ENCODE data around the gene GSG1L.
"Not testable (repeated sequence)": the region's sequence is repeated elsewhere in the genome, so short reads cannot be mapped to it uniquely, and the experiment has no call there.

GSG1L gene

DNA sequence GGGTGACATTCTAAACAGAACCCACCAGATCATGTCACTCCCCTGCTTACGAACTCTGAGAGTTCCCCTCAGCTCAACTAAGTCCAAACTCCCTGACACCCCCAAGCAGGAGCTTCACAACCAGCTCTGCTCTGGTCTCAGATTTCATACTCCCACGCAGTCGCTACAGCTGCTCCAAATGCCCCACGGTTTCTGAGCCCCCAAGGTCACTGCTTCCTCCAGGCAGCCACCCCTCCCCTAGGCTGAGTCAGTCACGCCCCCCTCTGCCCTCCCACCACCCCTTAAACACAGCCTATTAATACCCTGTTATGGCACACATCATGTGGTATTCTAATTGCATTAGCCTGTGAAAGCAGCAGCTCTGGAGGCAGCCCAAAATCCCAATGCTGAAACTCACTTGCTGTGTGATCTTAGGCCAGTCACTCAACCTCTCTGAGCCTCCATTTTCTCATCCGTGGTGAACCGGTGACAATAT lies 51.5 kb downstream of the GSG1L start:
- no peak for DNase-seq

DNA sequence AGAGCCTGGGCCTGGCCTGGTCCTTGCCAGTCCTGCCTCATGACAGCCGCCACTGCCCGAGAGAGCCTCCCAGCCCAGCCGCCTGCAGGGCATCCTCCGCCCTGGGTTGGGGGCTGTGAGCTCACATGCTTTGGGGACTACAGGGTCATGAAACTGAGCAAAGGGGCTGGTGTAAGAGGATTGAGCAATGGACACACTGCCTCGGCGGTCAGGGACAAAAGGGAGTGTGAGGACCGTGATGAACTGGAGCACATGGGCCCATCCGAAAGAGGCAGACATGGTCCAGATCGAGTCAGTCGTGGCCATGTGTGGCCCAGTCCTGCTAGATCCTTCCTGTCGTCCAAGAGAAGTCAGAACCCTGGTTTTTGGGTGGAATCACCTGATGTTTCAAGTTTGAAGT lies 52.3 kb downstream of the GSG1L start:
- no peak for DNase-seq

DNA sequence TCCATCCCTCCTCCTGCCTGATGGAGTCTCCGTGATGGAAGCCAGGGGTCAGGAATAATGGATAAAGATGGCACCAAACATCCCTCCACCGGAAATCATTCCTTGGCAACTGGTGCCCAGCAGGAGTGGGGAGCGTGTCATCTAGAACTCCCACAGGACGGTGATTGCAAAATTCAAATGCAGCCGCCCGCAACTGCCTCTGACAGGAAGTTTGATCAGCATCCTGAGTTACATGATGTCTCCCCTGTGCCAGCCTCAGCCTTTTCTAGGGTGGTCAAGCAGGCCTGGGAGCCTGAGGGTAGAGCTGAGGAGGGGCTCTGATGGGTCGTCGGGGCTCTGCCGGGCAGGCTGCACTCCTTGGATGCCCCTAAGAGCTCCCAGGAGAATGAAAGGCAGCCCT lies 52.8 kb downstream of the GSG1L start:
- no peak for DNase-seq

DNA sequence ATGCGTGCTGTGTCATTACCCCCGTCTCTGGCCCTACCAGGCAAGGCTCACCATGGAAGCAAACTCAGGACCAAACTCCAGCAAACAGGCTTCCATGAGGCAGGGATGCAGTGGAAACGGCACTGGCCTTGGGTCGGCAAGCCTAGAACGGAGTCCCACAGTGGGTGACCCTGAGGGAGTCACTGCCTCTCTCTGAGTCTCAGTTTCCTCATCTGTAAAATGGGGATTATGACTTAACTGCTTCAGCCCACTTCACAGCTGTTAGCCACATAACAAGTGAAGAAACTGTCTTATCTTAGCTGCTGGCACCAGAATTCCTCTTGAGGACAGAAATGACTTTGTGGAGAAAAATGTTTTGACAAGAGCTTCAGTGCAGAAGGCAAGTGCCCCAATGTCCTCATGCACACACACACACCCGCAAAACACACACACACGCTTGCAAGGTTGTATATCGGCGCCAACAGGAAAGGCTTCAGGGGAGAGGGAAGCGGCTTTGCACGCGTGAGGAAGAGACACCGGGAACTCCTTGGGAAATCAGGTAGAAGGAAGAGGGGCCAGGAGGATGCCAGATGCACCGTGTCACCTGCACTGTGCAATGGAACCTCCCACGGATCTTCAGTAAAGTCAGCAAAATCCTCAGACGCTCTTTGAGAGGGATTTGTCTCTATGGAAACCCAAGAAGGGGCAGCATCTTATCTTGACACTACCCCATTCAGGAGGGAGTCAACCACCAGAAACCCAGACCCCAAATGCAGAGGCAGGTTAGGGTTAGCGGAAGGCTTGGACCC lies 53.7 kb downstream of the GSG1L start:
- no peak for DNase-seq

DNA sequence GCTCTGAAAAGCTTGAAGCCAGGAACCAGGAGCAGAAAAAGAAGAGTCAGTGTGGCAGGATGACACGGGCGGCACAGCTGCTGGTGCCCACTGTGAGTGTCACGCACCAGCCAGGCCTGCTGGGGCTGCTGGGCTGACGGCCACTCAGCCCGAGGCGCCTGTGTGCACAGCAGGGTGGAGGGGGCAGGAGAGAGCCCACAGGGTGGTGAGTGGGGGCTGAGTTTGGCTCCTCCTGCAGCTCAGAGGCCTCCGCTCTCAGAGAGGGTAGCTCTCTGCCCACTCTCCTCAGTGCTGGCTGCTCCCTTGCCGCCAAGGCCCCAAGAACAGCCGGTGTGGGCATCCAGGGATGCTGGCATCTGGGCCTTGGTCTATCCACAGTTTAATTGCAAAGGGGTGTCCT lies 59.6 kb downstream of the GSG1L start:
- no peak for DNase-seq

DNA sequence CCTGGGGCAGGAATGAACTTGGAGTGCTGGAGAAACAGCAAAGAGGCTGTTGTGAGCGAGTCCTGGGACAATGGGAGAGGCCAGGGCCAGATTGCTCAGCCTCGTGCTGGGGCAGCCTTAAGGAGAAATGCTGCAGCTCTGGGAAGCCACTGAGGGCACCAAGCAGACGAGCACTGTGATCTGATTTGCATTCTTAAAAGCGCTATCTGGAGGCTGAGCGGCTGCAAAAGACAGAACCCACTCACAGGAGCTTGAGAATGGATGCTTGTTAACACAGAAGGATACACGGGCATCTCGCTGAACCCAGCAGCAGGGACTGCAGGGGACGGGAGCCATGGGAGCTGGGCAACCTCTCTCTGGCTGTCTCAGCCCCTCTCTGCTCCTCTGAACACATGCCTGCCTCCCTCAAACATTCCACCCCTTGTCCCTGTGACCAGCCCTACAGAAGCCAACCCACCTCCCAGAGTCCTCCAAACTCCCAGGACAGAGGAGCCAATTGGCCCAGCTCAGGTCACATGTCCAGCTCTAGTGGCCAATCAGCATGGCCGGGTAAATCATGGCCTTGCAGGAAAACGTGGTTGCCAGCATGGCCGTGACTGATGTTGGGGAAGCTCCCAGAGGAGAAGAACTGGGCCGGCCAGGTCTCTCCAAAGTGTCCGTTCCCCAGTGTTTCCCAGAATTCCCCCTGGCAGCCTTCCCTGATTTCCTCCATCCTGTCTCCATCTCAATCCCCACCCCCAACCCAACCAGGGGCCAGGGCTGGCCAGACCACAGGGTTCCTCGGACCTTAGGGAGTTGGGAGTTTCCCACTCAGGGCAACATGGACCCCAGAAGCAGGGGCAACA lies 60.3 kb downstream of the GSG1L start:
- DNase-seq, result no peak

DNA sequence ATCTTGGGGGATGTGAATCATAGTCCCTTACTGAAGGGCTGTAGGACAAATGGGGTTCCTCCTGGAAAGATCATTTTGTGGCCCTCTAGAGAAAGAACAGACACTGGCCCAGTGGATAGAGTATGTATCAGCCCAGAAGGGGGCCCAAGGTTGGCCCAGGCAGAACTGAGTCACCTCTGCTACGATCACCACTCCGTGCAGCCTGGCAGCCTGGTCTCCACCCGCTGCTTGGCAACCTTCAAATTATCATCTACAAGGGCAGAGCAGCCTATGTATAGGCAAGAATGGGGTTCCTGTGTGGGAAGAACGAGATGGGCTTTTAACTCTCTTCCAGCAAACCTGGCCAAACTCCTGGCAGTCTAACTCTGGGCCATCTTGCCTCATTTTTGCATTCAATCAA lies 61.9 kb downstream of the GSG1L start:
- no peak for DNase-seq

DNA sequence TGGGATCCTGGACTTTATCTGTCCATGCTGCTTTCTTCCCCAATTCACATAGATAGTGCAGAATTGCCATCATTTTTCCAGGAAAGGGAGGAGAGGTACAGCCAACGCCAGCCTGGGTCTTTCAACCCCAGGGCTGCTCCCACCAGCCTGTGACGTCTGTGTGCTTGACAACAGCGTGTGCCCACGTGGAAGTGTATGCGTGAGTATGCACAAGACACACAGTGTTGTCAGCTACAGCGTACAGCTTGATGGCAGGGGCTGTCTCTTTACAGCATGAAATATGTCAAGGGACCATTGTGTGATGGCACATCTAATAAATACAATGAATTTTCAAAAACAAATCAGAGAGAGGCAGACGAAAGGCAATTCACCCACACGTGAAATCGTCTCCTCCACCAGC lies 62.3 kb downstream of the GSG1L start:
- no peak for DNase-seq

DNA sequence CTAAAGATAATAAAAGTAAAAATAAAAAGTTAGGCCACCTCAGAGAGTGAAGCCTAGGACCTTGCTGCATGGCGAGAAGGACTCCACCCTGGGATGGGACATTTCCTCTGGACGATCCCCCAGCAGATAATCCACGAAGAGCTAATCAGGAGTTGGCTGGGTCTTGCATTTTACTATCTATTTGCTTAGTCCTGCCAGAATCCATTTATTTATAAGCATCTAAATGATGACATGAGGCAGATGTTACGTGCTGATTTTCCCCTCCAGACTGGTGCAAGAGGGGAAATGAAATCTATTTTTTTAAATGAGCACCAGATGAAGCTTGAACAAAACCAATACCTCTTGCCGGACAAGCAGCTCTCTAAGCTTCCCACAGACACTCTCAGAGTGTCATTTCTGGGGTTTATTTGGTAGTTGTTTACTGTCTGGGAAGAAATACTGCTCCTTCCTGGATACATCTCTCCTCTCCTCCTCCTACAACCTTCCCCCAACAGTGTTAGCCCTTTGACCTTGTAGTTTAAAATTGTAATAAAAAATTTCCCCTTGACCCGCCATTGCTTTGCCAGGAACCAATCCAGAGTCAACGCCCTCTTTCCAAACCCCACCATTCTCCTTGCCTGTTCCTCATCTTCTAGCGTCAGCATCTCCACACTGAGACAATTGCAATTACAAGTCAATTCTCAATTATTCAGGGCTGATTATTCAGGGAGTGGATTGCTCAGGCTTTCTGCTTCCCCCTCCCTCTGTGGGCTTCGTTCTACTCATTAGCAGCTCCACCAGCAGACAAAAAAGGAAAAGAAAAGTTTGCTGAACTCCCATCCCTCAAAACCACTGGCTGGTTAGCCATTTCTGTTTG lies 63.0 kb downstream of the GSG1L start:
- DNase-seq, result no peak

DNA sequence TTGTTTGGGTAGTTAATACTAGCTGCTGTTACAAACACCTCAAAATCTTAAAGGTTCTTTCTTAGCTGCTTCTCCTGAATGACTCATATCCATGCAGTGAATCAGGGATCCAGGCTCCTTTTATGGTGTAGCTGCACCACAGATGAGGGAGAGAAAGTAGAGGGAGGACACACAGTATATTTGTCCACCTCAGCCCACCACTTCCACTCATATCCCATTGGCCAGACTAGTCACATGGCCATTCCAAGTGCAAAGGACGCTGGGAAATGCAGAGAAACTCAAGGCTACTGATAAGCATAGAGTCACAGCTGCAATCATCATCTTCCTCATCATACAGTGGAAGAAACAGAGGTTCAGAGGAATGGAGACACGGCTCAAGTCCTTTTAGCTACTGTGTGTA lies 63.8 kb downstream of the GSG1L start:
- no peak for DNase-seq

DNA sequence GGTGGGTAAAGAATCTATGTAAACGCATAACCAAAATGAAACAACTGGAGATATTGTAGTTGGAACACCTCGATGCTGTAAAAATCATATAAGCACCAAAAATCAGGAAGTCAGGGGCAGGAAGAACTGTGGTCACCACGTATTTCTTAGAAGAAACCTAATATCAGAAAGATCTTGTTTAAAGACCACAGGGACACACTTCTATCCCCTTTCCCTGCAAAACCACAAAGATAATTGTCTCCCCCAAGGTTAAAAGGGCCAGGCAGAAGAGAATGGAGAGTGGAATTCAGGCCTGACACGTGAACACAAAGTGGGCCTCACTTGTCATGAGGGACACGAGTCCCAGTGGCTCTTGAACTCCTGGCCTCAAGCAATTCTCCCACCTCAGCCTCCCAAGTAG lies 68.1 kb downstream of the GSG1L start:
- DNase-seq, result no peak

DNA sequence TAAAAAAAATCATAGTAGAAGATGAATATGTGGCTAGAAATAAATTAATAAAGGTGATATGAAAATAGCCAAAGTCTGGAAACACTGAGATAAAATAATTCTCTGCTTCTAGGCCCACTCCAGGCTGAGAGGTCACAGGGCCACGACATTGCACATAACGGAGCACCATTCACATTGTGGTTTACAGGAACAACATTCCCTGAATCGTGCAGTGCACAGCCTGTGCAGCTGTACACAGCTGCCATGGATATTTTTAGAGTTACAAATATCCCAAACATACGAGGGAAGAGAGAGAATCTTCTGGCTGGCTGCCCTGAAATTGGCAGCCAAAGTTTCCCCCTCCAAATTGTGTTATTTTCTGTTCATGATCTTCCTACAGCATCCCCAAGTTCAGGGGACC lies 68.8 kb downstream of the GSG1L start:
- DNase-seq, result no peak

DNA sequence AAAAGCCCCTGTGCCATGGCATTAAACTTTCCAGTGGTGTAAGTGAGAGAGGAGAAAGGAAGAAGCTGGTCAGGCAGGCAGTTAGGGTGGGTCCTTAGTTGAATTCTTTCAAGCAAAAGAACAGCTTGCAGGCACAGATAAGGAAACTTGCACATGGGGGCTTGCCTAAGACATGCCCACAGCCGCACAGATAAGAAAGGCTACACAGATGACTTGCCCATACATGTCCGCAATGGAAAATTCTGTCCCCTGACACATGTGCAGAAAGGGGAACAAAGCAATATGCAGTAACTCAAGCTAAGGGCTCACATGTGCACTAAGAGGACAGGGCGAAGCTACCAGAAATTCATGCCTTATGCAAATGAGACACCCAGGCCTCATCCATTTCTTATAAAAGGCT lies 69.9 kb downstream of the GSG1L start:
- DNase-seq, result no peak

DNA sequence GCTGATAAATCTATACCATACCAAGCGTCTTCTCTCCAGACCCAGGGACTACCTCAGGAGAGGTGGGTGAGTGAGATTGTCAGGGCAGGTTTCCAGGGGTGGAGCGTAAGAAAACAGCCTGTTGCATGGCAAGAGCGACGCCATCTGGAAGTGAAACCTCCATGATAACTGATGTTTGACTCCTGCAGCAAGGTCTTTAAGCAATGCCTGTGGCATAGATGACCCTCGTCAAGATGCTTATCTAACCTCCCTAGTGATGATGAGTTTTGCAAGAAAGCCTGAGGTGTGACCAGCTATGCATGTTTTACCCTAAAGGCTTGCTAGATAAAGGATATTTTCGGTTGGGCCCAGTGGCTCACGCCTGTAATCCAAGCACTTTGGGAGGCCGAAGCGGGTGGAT lies 71.6 kb downstream of the GSG1L start:
- no peak for DNase-seq

DNA sequence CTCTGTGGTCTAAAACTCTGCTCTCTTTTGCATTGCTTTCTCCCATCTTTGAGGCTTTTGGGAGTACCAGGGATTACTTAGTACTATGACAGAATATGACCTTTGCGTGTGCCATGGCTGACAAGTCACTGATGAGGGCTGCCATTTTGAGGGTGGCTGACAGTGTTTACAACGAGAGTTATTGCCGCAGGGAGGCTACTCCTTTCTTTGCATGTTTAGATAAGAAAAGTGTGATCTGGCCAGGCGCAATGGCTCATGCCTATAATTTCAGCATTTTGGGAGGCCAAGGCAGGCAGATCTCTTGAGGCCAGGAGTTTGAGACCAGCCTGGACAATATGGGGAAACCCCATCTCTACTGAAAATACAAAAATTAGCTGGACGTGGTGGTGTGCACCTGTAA lies 77.5 kb downstream of the GSG1L start:
- no peak for DNase-seq

DNA sequence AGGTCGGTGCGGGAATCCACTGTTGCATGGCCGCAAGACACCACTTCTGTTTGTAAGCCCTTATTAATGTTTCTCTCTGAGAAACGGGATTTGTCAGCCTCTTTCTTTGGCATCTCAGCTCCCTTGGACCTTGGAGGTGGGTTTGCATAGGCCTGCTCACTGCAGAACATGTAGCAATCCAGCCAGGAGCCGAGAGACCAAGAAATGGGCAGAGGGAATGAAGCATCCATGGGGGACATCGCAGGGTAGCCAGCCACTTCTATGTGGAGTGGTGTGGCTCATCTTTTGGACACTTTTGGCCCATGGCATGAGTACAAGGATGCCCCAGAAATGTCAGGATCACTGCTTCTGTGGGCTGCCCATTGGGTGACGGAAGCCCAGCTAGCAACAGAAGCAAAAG lies 79.4 kb downstream of the GSG1L start:
- no peak for DNase-seq

DNA sequence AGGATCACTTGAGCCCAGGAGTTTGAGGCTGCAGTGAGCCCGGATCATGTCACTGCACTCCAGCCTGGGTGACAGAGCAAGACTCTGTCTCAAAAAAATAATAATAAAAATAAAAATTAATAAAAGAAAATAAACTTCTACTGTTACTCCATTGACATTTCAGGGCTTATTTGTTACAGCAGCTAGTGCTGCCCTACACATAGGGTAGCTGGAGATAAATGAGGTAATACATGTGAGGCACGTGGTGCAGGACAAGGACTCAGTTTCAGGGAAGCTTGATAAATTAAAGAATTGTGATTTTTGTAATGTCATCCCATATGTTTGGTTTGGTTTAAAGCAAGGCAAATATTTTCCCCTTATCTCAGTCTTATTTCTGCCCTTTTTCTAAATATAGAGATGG lies 80.3 kb downstream of the GSG1L start:
- no peak for DNase-seq

DNA sequence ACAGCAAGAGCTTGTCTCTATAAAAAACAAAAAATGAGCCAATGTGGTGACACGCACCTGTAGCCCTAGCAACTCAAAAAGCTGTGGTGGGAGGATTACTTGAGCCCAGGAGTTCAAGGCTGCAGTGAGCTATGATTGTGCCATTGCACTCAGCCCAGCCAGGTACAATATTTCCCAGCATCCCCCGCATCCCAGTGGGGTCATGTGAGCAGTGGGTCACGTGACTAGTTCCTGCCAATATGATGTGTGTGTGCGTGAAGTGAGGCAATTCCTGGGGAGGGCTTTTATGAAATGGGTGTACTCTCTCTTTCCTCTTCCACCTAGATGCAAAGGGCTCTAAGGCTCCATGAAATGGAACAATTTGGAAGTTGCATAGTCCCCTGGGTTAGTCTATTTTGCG lies 81.3 kb downstream of the GSG1L start:
- DNase-seq, result no peak

DNA sequence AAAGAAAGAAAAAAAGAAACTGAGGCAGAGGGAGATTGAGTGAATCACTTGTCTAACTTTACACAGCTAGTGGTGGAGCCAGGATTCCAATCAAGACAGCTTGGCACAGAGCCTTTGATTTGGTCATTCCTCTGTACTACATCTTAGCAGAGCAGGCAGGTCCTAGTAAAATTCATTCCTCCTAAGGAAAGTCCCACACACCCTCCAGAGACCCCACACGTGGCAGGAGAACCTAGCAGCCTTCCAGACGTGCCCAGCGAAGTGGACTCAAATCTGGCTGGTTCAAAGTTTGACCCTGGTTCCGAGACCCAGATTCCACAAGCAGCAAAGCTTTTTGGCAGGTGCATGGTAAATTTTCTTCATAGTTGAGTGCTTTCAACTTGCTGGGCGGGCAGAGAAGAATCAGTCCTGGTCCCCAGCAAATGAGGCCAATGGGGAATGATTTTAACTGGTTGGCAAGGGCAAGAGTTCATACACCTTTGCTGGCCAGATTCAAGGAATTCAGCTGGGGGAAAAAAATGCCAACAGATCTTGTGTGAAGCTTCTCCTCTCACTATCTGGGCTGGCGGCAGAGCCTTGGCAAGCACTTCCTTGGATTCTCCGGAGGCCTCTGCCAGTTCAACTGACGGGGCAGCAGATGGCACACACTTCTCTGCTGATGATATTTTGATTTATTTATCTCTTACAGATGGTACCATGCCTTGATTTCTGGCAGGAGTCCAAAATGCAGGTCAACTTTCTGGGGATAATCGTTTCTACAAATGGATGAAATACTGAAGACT lies 82.4 kb downstream of the GSG1L start:
- no peak for DNase-seq

DNA sequence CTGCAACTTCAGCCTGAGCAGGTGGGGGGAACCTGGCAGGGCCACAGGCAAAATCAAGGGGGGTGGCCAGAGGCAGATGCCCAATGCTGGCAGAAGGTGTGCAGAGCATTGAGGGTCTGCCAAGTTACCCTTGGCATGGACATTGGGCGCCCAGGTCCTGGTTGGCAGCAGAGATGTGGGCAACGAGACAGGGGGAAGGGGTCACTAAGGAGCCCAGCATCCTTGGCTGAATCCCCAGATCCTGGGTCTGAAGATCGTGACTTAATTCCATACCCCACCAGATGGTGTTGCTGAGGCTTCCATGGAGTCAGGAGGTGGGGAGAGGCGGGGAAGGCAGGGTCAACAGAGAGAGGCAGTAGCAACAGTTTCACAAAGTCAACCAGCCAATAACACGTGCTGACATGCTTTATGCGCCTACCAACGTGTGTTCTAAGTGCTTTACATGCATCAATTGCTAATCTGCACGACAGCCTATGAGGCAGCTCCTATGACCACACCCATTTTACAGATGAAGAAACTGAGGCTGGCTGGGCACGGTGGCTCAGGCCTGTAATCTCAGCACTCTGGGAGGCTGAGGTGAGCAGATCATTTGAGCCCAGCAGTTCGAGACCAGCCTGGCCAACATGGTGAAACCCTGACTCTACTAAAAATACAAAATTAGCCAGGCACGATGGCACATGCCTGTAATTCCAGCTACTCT lies 83.3 kb downstream of the GSG1L start:
- no peak for DNase-seq

DNA sequence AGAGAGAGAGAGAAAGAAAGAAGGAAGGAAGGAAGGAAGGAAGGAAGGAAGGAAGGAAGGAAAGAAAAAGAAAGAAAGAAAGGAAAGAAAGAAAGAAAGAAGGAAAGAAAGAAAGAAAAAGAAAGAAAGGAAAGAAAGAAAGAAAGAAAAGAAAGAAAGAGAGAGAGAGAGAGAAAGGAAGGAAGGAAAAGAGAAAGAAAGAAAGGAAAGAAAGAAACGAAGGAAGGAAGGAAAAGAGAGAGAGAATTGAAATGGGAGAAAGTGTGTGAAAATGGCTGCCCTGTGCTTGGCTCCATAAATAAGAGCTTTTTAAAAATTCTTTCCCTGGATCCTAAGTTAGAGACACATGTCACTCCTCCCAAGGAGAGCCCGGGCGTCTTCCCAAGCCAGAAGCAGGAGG lies 83.8 kb downstream of the GSG1L start:
- not testable (repeated sequence) for DNase-seq

DNA sequence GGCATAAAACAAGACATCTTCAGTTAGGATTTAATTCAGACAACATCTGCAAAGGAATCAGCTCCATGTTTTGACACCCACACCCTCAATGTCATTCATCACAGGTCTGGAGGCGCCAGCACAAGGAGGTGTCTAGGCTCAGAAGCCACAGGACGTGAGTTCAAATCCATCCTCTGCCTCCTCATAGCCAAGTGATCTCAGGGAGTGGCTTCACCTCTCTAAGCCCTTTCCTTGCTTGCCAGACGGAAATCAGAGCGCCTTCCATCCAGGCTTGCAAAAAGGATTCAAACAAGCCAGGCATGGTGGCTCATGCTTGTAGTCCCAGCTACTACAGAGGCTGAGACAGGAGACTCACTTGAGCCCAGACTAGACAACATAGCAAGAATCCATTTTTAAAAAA lies 84.6 kb downstream of the GSG1L start:
- no peak for DNase-seq

Data from NCI-H146 (cell line).